Keratinocyte (primary cell): Measurements from ENCODE around the gene NHSL1. TPM values are rescaled to one million over a fixed set of nuclear protein-coding genes. Genes with fewer than 3 reads are reported as not detected.
A peak's percentile ranks its signal among the peaks of the same experiment; 100 is the strongest.

ENCODE experiments used
- DNase-seq: peaks from one replicate; pipeline ENCODE4 v3.0.0-alpha.2; 2011; ENCODE audit warnings: low read depth, missing footprints, low spot score
- FAIRE-seq: peaks from 2 replicates; lab custom pipeline; 2011; peaks lifted over from hg19 to GRCh38; lab: Jason Lieb, UNC
- H2AFZ ChIP-seq: 2 replicates; pipeline ENCODE4 v1.6.0; 2012; ENCODE audit warnings: low read length, control low read depth, inconsistent platforms; ENCODE audit not compliant: control insufficient read depth
- H3K27ac ChIP-seq: 2 replicates; pipeline ENCODE4 v1.5.1; 2011; ENCODE audit warnings: low read length; ENCODE audit not compliant: control insufficient read depth, insufficient read depth
- H3K27me3 ChIP-seq: 3 replicates; pipeline ENCODE4 v1.6.0; 2011; ENCODE audit warnings: low read length; ENCODE audit not compliant: control insufficient read depth, insufficient read depth; ENCODE audit errors: extremely low read depth
- H3K36me3 ChIP-seq, 2 experiments: 2 replicates in 1 of 2; 3 replicates in 1 of 2; pipeline ENCODE4 v1.5.1; 2011; ENCODE audit warnings: low read length in 2 of 2, mild to moderate bottlenecking in 1 of 2; ENCODE audit not compliant: control insufficient read depth in 2 of 2, insufficient read depth in 2 of 2; ENCODE audit errors: extremely low read depth in 1 of 2
- H3K4me1 ChIP-seq: 3 replicates; pipeline ENCODE4 v1.5.1; 2011; ENCODE audit warnings: low read length; ENCODE audit not compliant: control insufficient read depth, insufficient read depth; ENCODE audit errors: extremely low read depth
- H3K4me2 ChIP-seq: 3 replicates; pipeline ENCODE4 v1.6.0; 2011; ENCODE audit warnings: low read depth, low read length; ENCODE audit not compliant: control insufficient read depth, insufficient read depth; ENCODE audit errors: extremely low read depth
- H3K4me3 ChIP-seq, 3 experiments: fragments of 200-600 bp in 1 of 3; sonication (generic) in 1 of 3; 2 replicates in 2 of 3; 3 replicates in 1 of 3; pipeline ENCODE4 v1.5.1; 2011 to 2016; ENCODE audit warnings: low read length in 3 of 3, mild to moderate bottlenecking in 3 of 3, control low read depth in 2 of 3, inconsistent platforms in 1 of 3, low read depth in 1 of 3, mixed read lengths in 1 of 3, mixed run types in 1 of 3, moderate library complexity in 1 of 3; ENCODE audit not compliant: control insufficient read depth in 2 of 3, insufficient read depth in 2 of 3; ENCODE audit errors: extremely low read depth in 1 of 3
- H3K79me2 ChIP-seq: 2 replicates; pipeline ENCODE4 v1.6.0; 2012; ENCODE audit warnings: low read length; ENCODE audit not compliant: control insufficient read depth, insufficient read depth
- H3K9ac ChIP-seq: 3 replicates; pipeline ENCODE4 v1.6.0; 2011; ENCODE audit warnings: low read length; ENCODE audit not compliant: control insufficient read depth, insufficient read depth; ENCODE audit errors: extremely low read depth
- H3K9me1 ChIP-seq: 3 replicates; pipeline ENCODE4 v1.6.0; 2011; ENCODE audit warnings: low read length; ENCODE audit not compliant: control insufficient read depth, insufficient read depth; ENCODE audit errors: extremely low read depth
- H3K9me3 ChIP-seq: 2 replicates; pipeline ENCODE4 v1.5.1; 2012; ENCODE audit warnings: low read depth, low read length; ENCODE audit not compliant: control insufficient read depth
- H4K20me1 ChIP-seq: 3 replicates; pipeline ENCODE4 v1.6.0; 2011; ENCODE audit warnings: low read length; ENCODE audit not compliant: control insufficient read depth, insufficient read depth; ENCODE audit errors: extremely low read depth
- EZH2 ChIP-seq: IDR thresholded peaks from one replicate; pipeline ENCODE4 v1.6.1; 2012; ENCODE audit warnings: inconsistent platforms, mild to moderate bottlenecking, low read length, moderate library complexity
- dilution Hi-C: fragments of 300-500 bp; cut with MboI; formaldehyde crosslinking; loops from one replicate; pipeline ENCODE4 v1.7.0; 2020; ENCODE audit warnings: low sequenced_read_pairs; ENCODE audit not compliant: extremely low pct_ligation_motif_present
- polyA plus RNA-seq, 5 experiments: library from polyadenylated mRNA; depleted of rRNA in 3 of 5; stranded (reverse) in 3 of 5; stranded (forward) in 1 of 5; unstranded in 1 of 5; fragments of >200 nt; gene quantifications; 1 replicate in 1 of 5; 2 replicates in 3 of 5; 3 replicates in 1 of 5; pipeline versions ENCODE4 v1.2.1 to v1.2.3, GENCODE V29; 2011 to 2012; ENCODE audit warnings: missing spikeins in 2 of 5, low read depth in 1 of 5, low replicate concordance in 1 of 5
- TF ChIP-seq, protein P1 (sequence below), 3 experiments: IDR thresholded peaks in 1 of 3; conservative IDR thresholded peaks in 1 of 3; optimal IDR thresholded peaks in 1 of 3; 2 replicates in 2 of 3; 3 replicates in 1 of 3; pipeline versions ENCODE3 to v1.5.1; 2011; ENCODE audit warnings: low read length in 3 of 3, mild to moderate bottlenecking in 3 of 3, moderate library complexity in 2 of 3, control low read depth in 1 of 3, inconsistent platforms in 1 of 3; ENCODE audit not compliant: insufficient read depth in 2 of 3; ENCODE audit errors: extremely low read depth in 1 of 3

Gene NHSL1
- polyA plus RNA-seq, 1 donor (not counting 4 experiments of a cell fraction or from before 2014, with no cell fraction given) = 11.8 TPM

DNA sequence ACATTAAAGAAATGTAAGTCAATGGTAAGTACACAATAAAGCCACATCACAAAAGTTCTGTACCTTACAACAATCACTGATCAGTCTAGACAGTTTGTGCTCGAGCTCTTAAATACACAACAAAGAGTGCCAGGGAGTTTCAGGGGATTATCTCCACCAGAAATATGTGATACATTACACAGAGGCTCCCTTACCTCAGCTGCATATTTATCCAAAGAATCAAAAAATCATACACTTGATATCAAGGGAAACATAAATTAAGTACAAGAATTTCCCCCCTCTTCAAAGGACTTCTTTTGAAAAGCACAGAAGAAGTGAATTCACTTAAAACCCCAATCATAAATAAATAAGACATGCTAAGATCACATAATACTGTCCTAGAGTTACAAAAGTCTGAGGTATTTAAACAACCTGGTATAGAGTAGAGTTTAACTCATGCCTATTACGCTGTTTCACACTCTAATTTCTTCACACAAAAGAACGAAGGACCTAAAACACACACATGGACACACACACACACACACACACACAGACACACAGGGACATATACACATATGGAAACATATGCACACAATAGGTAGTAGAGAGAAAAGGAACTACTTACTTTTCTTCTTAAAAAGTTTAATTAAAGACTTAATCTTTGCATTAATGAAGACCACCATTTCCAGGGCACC, 528 bp downstream of the NHSL1 start:
- FAIRE-seq = peak; percentile 41

DNA sequence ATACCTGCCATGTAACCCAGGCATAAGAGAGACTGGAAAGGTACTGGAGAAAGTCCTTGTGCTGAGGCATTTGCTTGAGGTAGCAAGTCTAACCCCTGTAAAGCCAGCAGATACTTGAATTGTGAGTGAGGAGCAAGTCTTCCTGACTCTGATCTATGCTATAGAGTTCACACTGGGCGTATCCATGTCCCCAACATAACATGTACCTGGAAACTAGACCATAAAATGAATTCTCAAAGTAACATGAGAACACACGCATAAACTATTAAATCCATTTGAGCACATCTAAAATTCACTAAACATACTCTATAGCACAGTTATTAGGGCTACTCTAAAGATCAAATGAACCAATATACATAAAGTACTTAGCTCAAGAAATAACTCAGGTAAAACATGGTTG, 2.0 kb downstream of the NHSL1 start:
- H3K4me3 ChIP-seq = peak overlapping the region; percentile 38 to 83 (median 68)
- peak overlapping the region; percentile 33 for H3K27ac ChIP-seq
- dilution Hi-C loops = no loop called here
- peaks cover 34% of the 10 kb centered on the region for H3K79me2 ChIP-seq
- H3K4me1 ChIP-seq = peaks cover 51% of the 10 kb centered on the region
- no peak overlapping the region for H2AFZ ChIP-seq
- FAIRE-seq (peak; percentile 76), DNase-seq (no peak)
- H4K20me1 ChIP-seq = no peaks in the 10 kb centered on the region
- peaks cover 0 to 6% of the 10 kb centered on the region in 2 experiments for H3K36me3 ChIP-seq
- peaks cover 2% of the 10 kb centered on the region for H3K9me3 ChIP-seq
- H3K4me2 ChIP-seq = peak overlapping the region; percentile 99
- H3K27me3 ChIP-seq = no peaks in the 10 kb centered on the region
- TF ChIP-seq EZH2 = no peak
- TF ChIP-seq, protein P1, sequence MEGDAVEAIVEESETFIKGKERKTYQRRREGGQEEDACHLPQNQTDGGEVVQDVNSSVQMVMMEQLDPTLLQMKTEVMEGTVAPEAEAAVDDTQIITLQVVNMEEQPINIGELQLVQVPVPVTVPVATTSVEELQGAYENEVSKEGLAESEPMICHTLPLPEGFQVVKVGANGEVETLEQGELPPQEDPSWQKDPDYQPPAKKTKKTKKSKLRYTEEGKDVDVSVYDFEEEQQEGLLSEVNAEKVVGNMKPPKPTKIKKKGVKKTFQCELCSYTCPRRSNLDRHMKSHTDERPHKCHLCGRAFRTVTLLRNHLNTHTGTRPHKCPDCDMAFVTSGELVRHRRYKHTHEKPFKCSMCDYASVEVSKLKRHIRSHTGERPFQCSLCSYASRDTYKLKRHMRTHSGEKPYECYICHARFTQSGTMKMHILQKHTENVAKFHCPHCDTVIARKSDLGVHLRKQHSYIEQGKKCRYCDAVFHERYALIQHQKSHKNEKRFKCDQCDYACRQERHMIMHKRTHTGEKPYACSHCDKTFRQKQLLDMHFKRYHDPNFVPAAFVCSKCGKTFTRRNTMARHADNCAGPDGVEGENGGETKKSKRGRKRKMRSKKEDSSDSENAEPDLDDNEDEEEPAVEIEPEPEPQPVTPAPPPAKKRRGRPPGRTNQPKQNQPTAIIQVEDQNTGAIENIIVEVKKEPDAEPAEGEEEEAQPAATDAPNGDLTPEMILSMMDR (optimal IDR thresholded peaks at IDR 0.05 in 1 of 3, IDR thresholded peaks at IDR 0.05 in 1 of 3, conservative IDR thresholded peaks at IDR 0.05 in 1 of 3; ENCODE audit: extremely low read depth in 1 of 3, insufficient read depth in 2 of 3, low read length in 3 of 3) = no peak
- H3K9me1 ChIP-seq = no peaks in the 10 kb centered on the region
- peak overlapping the region; percentile 72 for H3K9ac ChIP-seq

More for the DNA sequence above, 528 bp downstream of the NHSL1 start:
- Histone ChIP-seq H3K36me3 (peaks cover 0 to 6% of the 10 kb centered on the region in 2 experiments), H3K4me1 (peaks cover 38% of the 10 kb centered on the region), H3K9ac (peak overlapping the region; percentile 72), H3K4me3 (peak overlapping the region; percentile 38 to 83 (median 68)), H3K9me3 (peaks cover 2% of the 10 kb centered on the region), H3K79me2 (peaks cover 38% of the 10 kb centered on the region), H3K4me2 (peak overlapping the region; percentile 99), H3K9me1 (no peaks in the 10 kb centered on the region), H4K20me1 (no peaks in the 10 kb centered on the region), H3K27ac (peak overlapping the region; percentile 81), H3K27me3 (no peaks in the 10 kb centered on the region), H2AFZ (peak overlapping the region; percentile 17)
- dilution Hi-C loops = no loop called here
- no peak for TF ChIP-seq EZH2
- no peak for DNase-seq
